Renal cortical epithelial cell (primary cell): ENCODE measurements around the gene EHD4. TPM values are rescaled to one million over a fixed set of nuclear protein-coding genes. Genes with fewer than 3 reads are reported as not detected.

Experiments used
- DNase-seq: peaks from one replicate; pipeline ENCODE4 v3.0.0-alpha.2; 2011; ENCODE audit warnings: low read depth
- total RNA-seq: library from RNA; depleted of rRNA; stranded (reverse); fragments of >200 nt; gene quantifications from 2 replicates; pipeline ENCODE4 v1.2.3, GENCODE V29; 2014

The EHD4 gene
- total RNA-seq, 1 donor from 2014 or later, result 55.9 TPM

- DNase-seq, result no peak
Measured at GRCh38 chr15:41980654-41981323, 8.4 kb upstream of the EHD4 start.

GRCh38 chr15:41979493-41980266 is 7.3 kb upstream of the EHD4 start:
- no peak for DNase-seq

- DNase-seq, result no peak
Measured at GRCh38 chr15:41978534-41978933, 6.2 kb upstream of the EHD4 start.

- DNase-seq, result no peak
Measured at GRCh38 chr15:41977757-41978383, 5.5 kb upstream of the EHD4 start.

- DNase-seq, result no peak
Measured at GRCh38 chr15:41975669-41976068, 3.3 kb upstream of the EHD4 start.

- DNase-seq, result no peak
Measured at GRCh38 chr15:41974041-41974440, 1.7 kb upstream of the EHD4 start.

GRCh38 chr15:41971895-41972252 is 483 bp downstream of the EHD4 start:
- no peak for DNase-seq

- peak; percentile 65 for DNase-seq
Measured at GRCh38 chr15:41971089-41971894, 1.1 kb downstream of the EHD4 start.

- no peak for DNase-seq
Measured at GRCh38 chr15:41970456-41970855, 1.9 kb downstream of the EHD4 start.

GRCh38 chr15:41969851-41970431 is 2.4 kb downstream of the EHD4 start:
- DNase-seq, result peak; percentile 28

GRCh38 chr15:41968701-41969100 is 3.7 kb downstream of the EHD4 start:
- DNase-seq, result no peak

GRCh38 chr15:41967506-41968206 is 4.7 kb downstream of the EHD4 start:
- DNase-seq, result peak; percentile 61

- DNase-seq, result no peak
Measured at GRCh38 chr15:41966920-41967465, 5.4 kb downstream of the EHD4 start.

GRCh38 chr15:41966414-41966812 is 5.9 kb downstream of the EHD4 start:
- no peak for DNase-seq

GRCh38 chr15:41965441-41966413 is 6.6 kb downstream of the EHD4 start:
- no peak for DNase-seq

GRCh38 chr15:41961595-41962202 is 10.7 kb downstream of the EHD4 start:
- no peak for DNase-seq

- DNase-seq, result peak; percentile 71
Measured at GRCh38 chr15:41961001-41961518, 11.3 kb downstream of the EHD4 start.

- DNase-seq, result no peak
Measured at GRCh38 chr15:41958002-41958420, 14.3 kb downstream of the EHD4 start.
